ENCODE results near the gene PLXNA4. TPM values are rescaled to one million over a fixed set of nuclear protein-coding genes. Genes with fewer than 3 reads are reported as not detected.

PLXNA4 gene
- total and polyA plus RNA-seq, 4 donors, result 0.04 to 1.1 (median 0.41) TPM

GRCh38 chr7:132112106-132112505 lies 464.2 kb downstream of the PLXNA4 start:
- Histone ChIP-seq H3K27me3 (ENCODE audit: control insufficient read depth in 4 of 4, insufficient read depth in 4 of 4, low read length in 3 of 4) (peaks cover 0 to under 1% (median 0%) of the 10 kb centered on the region in 4 donors), H3K4me3 (ENCODE audit: low read depth in 1 of 3, low read length in 3 of 3) (no peak overlapping the region), H3K27ac (ENCODE audit: low read depth in 1 of 2, low read length in 2 of 2) (no peak overlapping the region), H3K4me1 (ENCODE audit: control insufficient read depth in 4 of 4, insufficient read depth in 4 of 4, low read length in 3 of 4) (no peaks in the 10 kb centered on the region), H3K9me3 (ENCODE audit: control insufficient read depth in 4 of 4, low read length in 3 of 4) (no peaks in the 10 kb centered on the region), H3K36me3 (ENCODE audit: control insufficient read depth in 4 of 4, insufficient read depth in 3 of 4, low read depth in 1 of 4, low read length in 3 of 4) (no peaks in the 10 kb centered on the region), H3K9ac (ENCODE audit: low read depth in 1 of 2, low read length in 2 of 2) (no peak overlapping the region)
- 92% methylated on average over 2 of the region's 2 CpGs for WGBS
- no peak for DNase-seq (ENCODE audit: low spot score)
- TF ChIP-seq TAF1 (conservative IDR thresholded peaks at IDR 0.05) (no peak), ATF3 (IDR thresholded peaks at IDR 0.05) (no peak), RXRA (IDR thresholded peaks at IDR 0.05) (no peak)

GRCh38 chr7:132110692-132111091 lies 465.6 kb downstream of the PLXNA4 start:
- Histone ChIP-seq H3K27me3 (ENCODE audit: control insufficient read depth in 4 of 4, insufficient read depth in 4 of 4, low read length in 3 of 4) (peaks cover 0 to 3% (median 0%) of the 10 kb centered on the region in 4 donors), H3K9me3 (ENCODE audit: control insufficient read depth in 4 of 4, low read length in 3 of 4) (no peaks in the 10 kb centered on the region), H3K9ac (ENCODE audit: low read depth in 1 of 2, low read length in 2 of 2) (no peak overlapping the region), H3K4me3 (ENCODE audit: low read depth in 1 of 3, low read length in 3 of 3) (no peak overlapping the region), H3K4me1 (ENCODE audit: control insufficient read depth in 4 of 4, insufficient read depth in 4 of 4, low read length in 3 of 4) (no peaks in the 10 kb centered on the region), H3K36me3 (ENCODE audit: control insufficient read depth in 4 of 4, insufficient read depth in 3 of 4, low read depth in 1 of 4, low read length in 3 of 4) (no peaks in the 10 kb centered on the region), H3K27ac (ENCODE audit: low read depth in 1 of 2, low read length in 2 of 2) (no peak overlapping the region)
- no peak for TF ChIP-seq HNF4A (conservative IDR thresholded peaks at IDR 0.05)
- TF ChIP-seq MAX (IDR thresholded peaks at IDR 0.05), result no peak
- no peak for TF ChIP-seq FOXA2 (IDR thresholded peaks at IDR 0.05)
- TF ChIP-seq EGR1 (IDR thresholded peaks at IDR 0.05; ENCODE audit: low read depth in 2 of 2), result no peak
- no peak for TF ChIP-seq RXRA (IDR thresholded peaks at IDR 0.05)
- no peak for DNase-seq (ENCODE audit: low spot score)
- WGBS, result 68% methylated on average over 3 of the region's 3 CpGs

GRCh38 chr7:132109769-132110168 lies 466.5 kb downstream of the PLXNA4 start:
- H3K9ac ChIP-seq (ENCODE audit: low read depth in 1 of 2, low read length in 2 of 2), result no peak overlapping the region
- no peak overlapping the region for H3K4me3 ChIP-seq (ENCODE audit: low read depth in 1 of 3, low read length in 3 of 3)
- H3K36me3 ChIP-seq (ENCODE audit: control insufficient read depth in 4 of 4, insufficient read depth in 3 of 4, low read depth in 1 of 4, low read length in 3 of 4), result no peaks in the 10 kb centered on the region
- H3K27ac ChIP-seq (ENCODE audit: low read depth in 1 of 2, low read length in 2 of 2), result no peak overlapping the region
- TF ChIP-seq FOXA2 (IDR thresholded peaks at IDR 0.05) (no peak), HNF4G (IDR thresholded peaks at IDR 0.05) (no peak), JUND (IDR thresholded peaks at IDR 0.05) (no peak), RAD21 (IDR thresholded peaks at IDR 0.05) (no peak), RXRA (IDR thresholded peaks at IDR 0.05) (no peak), REST (IDR thresholded peaks at IDR 0.05) (no peak), ZBTB33 (IDR thresholded peaks at IDR 0.05) (no peak), ATF3 (IDR thresholded peaks at IDR 0.05) (no peak), GABPA (IDR thresholded peaks at IDR 0.05 in 1 of 2, conservative IDR thresholded peaks at IDR 0.05 in 1 of 2) (no peak), YY1 (IDR thresholded peaks at IDR 0.05) (no peak), NR2F2 (IDR thresholded peaks at IDR 0.05) (no peak), EGR1 (IDR thresholded peaks at IDR 0.05; ENCODE audit: low read depth in 2 of 2) (no peak), FOXA1 (IDR thresholded peaks at IDR 0.05) (no peak), SP1 (IDR thresholded peaks at IDR 0.05) (no peak)
- H3K4me1 ChIP-seq (ENCODE audit: control insufficient read depth in 4 of 4, insufficient read depth in 4 of 4, low read length in 3 of 4), result no peaks in the 10 kb centered on the region
- no peak for DNase-seq (ENCODE audit: low spot score)
- WGBS, result 88% methylated on average over 1 of the region's 1 CpG
- H3K27me3 ChIP-seq (ENCODE audit: control insufficient read depth in 4 of 4, insufficient read depth in 4 of 4, low read length in 3 of 4), result peaks cover 0 to 3% (median 0%) of the 10 kb centered on the region in 4 donors
- H3K9me3 ChIP-seq (ENCODE audit: control insufficient read depth in 4 of 4, low read length in 3 of 4), result no peaks in the 10 kb centered on the region
